Panc1 (cell line): ENCODE measurements around the gene OR2T1. TPM values are rescaled to one million over a fixed set of nuclear protein-coding genes. Genes with fewer than 3 reads are reported as not detected.

Source experiments
- ATAC-seq: fragments of 200-7000 bp; cut with Tn5 transposase; 2 replicates; pipeline ENCODE4 v1.9.1; 2020; ENCODE audit warnings: mild to moderate bottlenecking, moderate library complexity
- BruUV-seq: library from RNA; stranded (reverse); fragments of 400-500 nt; replicated peaks from 2 replicates; lab custom pipeline; 2021; lab: Mats Ljungman, UMichigan
- CTCF ChIA-PET: fragments of 300-600 bp; sonication (Branson Sonifier 250); formaldehyde crosslinking; loops from one replicate; lab custom pipeline; 2022; ENCODE audit warnings: antibody characterized with exemption; lab: Charles Lee
- POLR2A ChIA-PET: fragments of 300-600 bp; sonication (Branson Sonifier 250); formaldehyde crosslinking; loops from one replicate; lab custom pipeline; 2022; ENCODE audit warnings: antibody characterized with exemption; lab: Charles Lee
- DNase-seq: peaks from one replicate; pipeline ENCODE4 v3.0.0-alpha.2; 2010; ENCODE audit warnings: low read depth, low spot score
- H3K27ac ChIP-seq: 2 replicates; pipeline ENCODE4 v1.5.1; 2011; ENCODE audit warnings: mild to moderate bottlenecking, low read length, inconsistent platforms
- H3K27me3 ChIP-seq: fragments of 200-500 bp; sonication (Bioruptor generic); 2 replicates; pipeline ENCODE4 v1.6.0; 2014; ENCODE audit warnings: low read length, inconsistent platforms; ENCODE audit not compliant: control insufficient read depth, insufficient read depth
- H3K36me3 ChIP-seq: fragments of 200-500 bp; sonication (Bioruptor generic); 2 replicates; pipeline ENCODE4 v1.5.1; 2014; ENCODE audit warnings: inconsistent platforms, mild to moderate bottlenecking, low read length, moderate library complexity; ENCODE audit not compliant: control insufficient read depth, insufficient read depth
- H3K4me1 ChIP-seq: 2 replicates; pipeline ENCODE4 v1.5.1; 2011; ENCODE audit warnings: inconsistent platforms, mild to moderate bottlenecking, low read length, moderate library complexity; ENCODE audit not compliant: control insufficient read depth, insufficient read depth
- H3K4me3 ChIP-seq, 2 experiments: 2 replicates each; pipeline ENCODE4 v1.5.1; 2011 to 2012; ENCODE audit warnings: low read depth in 2 of 2, low read length in 2 of 2, mild to moderate bottlenecking in 2 of 2, inconsistent platforms in 1 of 2, moderate library complexity in 1 of 2
- H3K9me3 ChIP-seq: fragments of 200-500 bp; sonication (Bioruptor generic); 2 replicates; pipeline ENCODE4 v1.5.1; 2014; ENCODE audit warnings: low read depth, mild to moderate bottlenecking, inconsistent platforms, low read length, moderate library complexity; ENCODE audit not compliant: control insufficient read depth, insufficient read depth
- CTCF ChIP-seq: fragments of 450-650 bp; IDR thresholded peaks from 2 replicates; pipeline ENCODE4 v1.5.1; 2017; ENCODE audit warnings: mild to moderate bottlenecking
- POLR2AphosphoS5 ChIP-seq: IDR thresholded peaks from 2 replicates; pipeline ENCODE4 v1.6.1; 2012; ENCODE audit warnings: mild to moderate bottlenecking, low read depth, low read length, moderate library complexity
- REST ChIP-seq, 2 experiments: IDR thresholded peaks; 2 replicates each; pipeline ENCODE4 v1.6.1; 2011 to 2012; ENCODE audit warnings: low read depth in 2 of 2, control low read depth in 1 of 2, low read length in 1 of 2, mild to moderate bottlenecking in 1 of 2, moderate library complexity in 1 of 2; ENCODE audit not compliant: insufficient read depth in 1 of 2
- SIN3A ChIP-seq: IDR thresholded peaks from 2 replicates; pipeline ENCODE4 v1.6.1; 2012; ENCODE audit warnings: low read depth, mild to moderate bottlenecking, low read length, moderate library complexity, borderline replicate concordance; ENCODE audit not compliant: insufficient read depth
- TCF7L2 ChIP-seq: IDR thresholded peaks from 2 replicates; pipeline ENCODE4 v1.6.1; 2011; ENCODE audit warnings: mild to moderate bottlenecking, low read depth, low read length, inconsistent platforms
- in situ Hi-C: cut with HindIII; loops from 2 replicates; pipeline ENCODE4 v1.10.0; 2016; ENCODE audit warnings: low sequenced_read_pairs, low pct_unique_long_range_greater_than_20kb
- intact Hi-C: fragments of 100-400 bp; cut with micrococcal nuclease; formaldehyde crosslinking; loops from one replicate; pipeline ENCODE4 v1.10.0; 2022; ENCODE audit not compliant: unreplicated experiment
- total RNA-seq: library from RNA; stranded (reverse); gene quantifications from one replicate; pipeline ENCODE4 v1.2.1, GENCODE V29; 2021; ENCODE audit not compliant: unreplicated experiment

Gene OR2T1
- total RNA-seq, 1 experiment from 2014 or later: not detected

GRCh38 chr1:248375446-248375845, 27.4 kb upstream of the OR2T1 start, which contains the start of gene OR2T6:
OR2T6 (plus strand) TSS chr1:248375746; CDS start chr1:248387609, 11,863 bp downstream.
- BruUV-seq: no TSS peak
- in situ Hi-C loops: no loop called here

DNA sequence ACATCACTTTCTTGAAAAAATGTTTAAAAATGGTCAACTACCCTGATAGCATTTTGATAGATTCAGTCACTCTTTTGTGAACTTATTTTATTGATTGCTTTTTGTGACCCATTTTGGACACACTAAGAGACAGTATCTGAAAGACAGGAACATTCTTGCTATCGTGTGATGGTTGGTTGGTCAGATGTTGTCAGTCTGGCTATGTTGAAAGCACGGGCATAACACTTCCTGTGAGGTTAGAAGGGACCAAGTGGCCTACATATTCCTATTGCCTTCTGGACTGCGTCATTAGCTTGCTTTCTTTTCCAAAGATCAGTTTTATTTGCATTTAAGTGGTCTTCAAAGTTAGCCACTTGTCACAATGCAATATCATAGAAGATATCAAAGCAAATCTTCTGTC, 25.9 kb upstream of the OR2T1 start:
- Histone ChIP-seq H3K4me1 (no peaks in the 10 kb centered on the region), H3K27ac (no peak overlapping the region), H3K27me3 (no peaks in the 10 kb centered on the region), H3K4me3 (no peak overlapping the region), H3K9me3 (no peaks in the 10 kb centered on the region), H3K36me3 (no peaks in the 10 kb centered on the region)
- no peak for TF ChIP-seq SIN3A
- TF ChIP-seq REST (IDR thresholded peaks at IDR 0.05; ENCODE audit: insufficient read depth in 1 of 2, low read depth in 2 of 2, low read length in 1 of 2): no peak
- no peak for TF ChIP-seq CTCF
- no peak for TF ChIP-seq POLR2AphosphoS5
- intact Hi-C loops (no loop called here), in situ Hi-C loops (no loop called here)
- DNase-seq: no peak
- ChIA-PET POLR2A (no interaction called here), CTCF (no interaction called here)
- BruUV-seq: no TSS peak
- ATAC-seq: no peak

More at GRCh38 chr1:248375446-248375845, 27.4 kb upstream of the OR2T1 start, which contains the start of gene OR2T6:
- ATAC-seq (no peak), DNase-seq (no peak)
- no peak within 1 kb of the TSS for H3K27ac ChIP-seq
- TF ChIP-seq CTCF (no peak), POLR2AphosphoS5 (no peak), REST (IDR thresholded peaks at IDR 0.05; ENCODE audit: insufficient read depth in 1 of 2, low read depth in 2 of 2, low read length in 1 of 2) (no peak), TCF7L2 (no peak)
- intact Hi-C loops: no loop called here
- CTCF ChIA-PET: no interaction called here
- no peaks in the 10 kb centered on the region for H3K27me3 ChIP-seq
- no peaks in the 10 kb centered on the region for H3K36me3 ChIP-seq
- H3K9me3 ChIP-seq: no peaks in the 10 kb centered on the region
- POLR2A ChIA-PET: no interaction called here
- no peaks in the 10 kb centered on the region for H3K4me1 ChIP-seq
- H3K4me3 ChIP-seq: no peak within 1 kb of the TSS
